ENCODE results near the gene PRPF38A. TPM values are rescaled to one million over a fixed set of nuclear protein-coding genes. Genes with fewer than 3 reads are reported as not detected.

Gene PRPF38A
- total and polyA plus RNA-seq, 2 donors from 2014 or later: 19.0 to 46.7 TPM

- no peaks in the 10 kb centered on the region for H3K27me3 ChIP-seq (ENCODE audit: control insufficient read depth, insufficient read depth, low read length)
- intact Hi-C loops (cut with DNase I): no loop called here
- no peak overlapping the region for H3K4me3 ChIP-seq (ENCODE audit: low read length in 3 of 3)
- TF ChIP-seq CTCF (IDR thresholded peaks at IDR 0.05; ENCODE audit: borderline replicate concordance, extremely low read depth, insufficient read depth): no peak
- no peaks in the 10 kb centered on the region for H3K9me3 ChIP-seq (ENCODE audit: control insufficient read depth in 2 of 3, insufficient read depth in 1 of 3, low read length in 3 of 3)
- H3K9ac ChIP-seq (ENCODE audit: low read length in 3 of 3): no peak overlapping the region
- no peaks in the 10 kb centered on the region for H3K36me3 ChIP-seq (ENCODE audit: control insufficient read depth in 2 of 3, insufficient read depth in 3 of 3, low read length in 3 of 3)
- H3K27ac ChIP-seq (ENCODE audit: low read depth in 2 of 2, low read length in 2 of 2): no peak overlapping the region
- FAIRE-seq: no peak
- no peak for DNase-seq
- H3K4me1 ChIP-seq (ENCODE audit: control insufficient read depth in 2 of 3, insufficient read depth in 2 of 3, low read depth in 1 of 3, low read length in 3 of 3): peaks cover 0 to 10% (median 6%) of the 10 kb centered on the region in 3 donors
Measured at GRCh38 chr1:52400131-52400530, 4.3 kb upstream of the PRPF38A start.

GRCh38 chr1:52402860-52403240, 1.6 kb upstream of the PRPF38A start:
- H3K4me3 ChIP-seq (ENCODE audit: low read length in 3 of 3): peak overlapping the region in 1 of 3 donors; percentile 8
- no peak for TF ChIP-seq CTCF (IDR thresholded peaks at IDR 0.05; ENCODE audit: borderline replicate concordance, extremely low read depth, insufficient read depth)
- peaks cover 0 to 5% (median 3%) of the 10 kb centered on the region in 3 donors for H3K36me3 ChIP-seq (ENCODE audit: control insufficient read depth in 2 of 3, insufficient read depth in 3 of 3, low read length in 3 of 3)
- H3K9ac ChIP-seq (ENCODE audit: low read length in 3 of 3): no peak overlapping the region
- FAIRE-seq: no peak
- DNase-seq: peak in 2 of 5 donors; percentile 23 to 44
- intact Hi-C loops (cut with DNase I): no loop called here
- no peaks in the 10 kb centered on the region for H3K9me3 ChIP-seq (ENCODE audit: control insufficient read depth in 2 of 3, insufficient read depth in 1 of 3, low read length in 3 of 3)
- no peak overlapping the region for H3K27ac ChIP-seq (ENCODE audit: low read depth in 2 of 2, low read length in 2 of 2)
- no peaks in the 10 kb centered on the region for H3K27me3 ChIP-seq (ENCODE audit: control insufficient read depth, insufficient read depth, low read length)
- peaks cover 2 to 16% (median 11%) of the 10 kb centered on the region in 3 donors for H3K4me1 ChIP-seq (ENCODE audit: control insufficient read depth in 2 of 3, insufficient read depth in 2 of 3, low read depth in 1 of 3, low read length in 3 of 3)

GRCh38 chr1:52403566-52404115, 761 bp upstream of the PRPF38A start:
- TF ChIP-seq CTCF (IDR thresholded peaks at IDR 0.05; ENCODE audit: borderline replicate concordance, extremely low read depth, insufficient read depth): no peak
- no peak overlapping the region for H3K27ac ChIP-seq (ENCODE audit: low read depth in 2 of 2, low read length in 2 of 2)
- DNase-seq: peak in 1 of 5 donors; percentile 24
- peak overlapping the region in 1 of 3 donors; percentile 100 for H3K9ac ChIP-seq (ENCODE audit: low read length in 3 of 3)
- peaks cover 5 to 9% (median 6%) of the 10 kb centered on the region in 3 donors for H3K36me3 ChIP-seq (ENCODE audit: control insufficient read depth in 2 of 3, insufficient read depth in 3 of 3, low read length in 3 of 3)
- no peak for FAIRE-seq
- intact Hi-C loops (cut with DNase I): no loop called here
- H3K9me3 ChIP-seq (ENCODE audit: control insufficient read depth in 2 of 3, insufficient read depth in 1 of 3, low read length in 3 of 3): no peaks in the 10 kb centered on the region
- no peaks in the 10 kb centered on the region for H3K27me3 ChIP-seq (ENCODE audit: control insufficient read depth, insufficient read depth, low read length)
- peaks cover 2 to 16% (median 11%) of the 10 kb centered on the region in 3 donors for H3K4me1 ChIP-seq (ENCODE audit: control insufficient read depth in 2 of 3, insufficient read depth in 2 of 3, low read depth in 1 of 3, low read length in 3 of 3)
- H3K4me3 ChIP-seq (ENCODE audit: low read length in 3 of 3): peak overlapping the region; percentile 95 to 100 (median 98)

GRCh38 chr1:52404975-52405338, 555 bp downstream of the PRPF38A start:
- Histone ChIP-seq H3K36me3 (ENCODE audit: control insufficient read depth in 2 of 3, insufficient read depth in 3 of 3, low read length in 3 of 3) (peaks cover 10 to 21% (median 15%) of the 10 kb centered on the region in 3 donors), H3K4me1 (ENCODE audit: control insufficient read depth in 2 of 3, insufficient read depth in 2 of 3, low read depth in 1 of 3, low read length in 3 of 3) (peaks cover 2 to 16% (median 11%) of the 10 kb centered on the region in 3 donors), H3K9me3 (ENCODE audit: control insufficient read depth in 2 of 3, insufficient read depth in 1 of 3, low read length in 3 of 3) (no peaks in the 10 kb centered on the region), H3K4me3 (ENCODE audit: low read length in 3 of 3) (peak overlapping the region; percentile 95 to 100 (median 98)), H3K27ac (ENCODE audit: low read depth in 2 of 2, low read length in 2 of 2) (peak overlapping the region; percentile 86 to 91), H3K9ac (ENCODE audit: low read length in 3 of 3) (peak overlapping the region; percentile 96 to 100 (median 99)), H3K27me3 (ENCODE audit: control insufficient read depth, insufficient read depth, low read length) (no peaks in the 10 kb centered on the region)
- FAIRE-seq (no peak), DNase-seq (no peak)
- peak; percentile 20 for TF ChIP-seq CTCF (IDR thresholded peaks at IDR 0.05; ENCODE audit: borderline replicate concordance, extremely low read depth, insufficient read depth)
- intact Hi-C loops (cut with DNase I): no loop called here

All from kidney (tissue), 14 donors.